Measurements from ENCODE around the gene COL15A1.

DNA sequence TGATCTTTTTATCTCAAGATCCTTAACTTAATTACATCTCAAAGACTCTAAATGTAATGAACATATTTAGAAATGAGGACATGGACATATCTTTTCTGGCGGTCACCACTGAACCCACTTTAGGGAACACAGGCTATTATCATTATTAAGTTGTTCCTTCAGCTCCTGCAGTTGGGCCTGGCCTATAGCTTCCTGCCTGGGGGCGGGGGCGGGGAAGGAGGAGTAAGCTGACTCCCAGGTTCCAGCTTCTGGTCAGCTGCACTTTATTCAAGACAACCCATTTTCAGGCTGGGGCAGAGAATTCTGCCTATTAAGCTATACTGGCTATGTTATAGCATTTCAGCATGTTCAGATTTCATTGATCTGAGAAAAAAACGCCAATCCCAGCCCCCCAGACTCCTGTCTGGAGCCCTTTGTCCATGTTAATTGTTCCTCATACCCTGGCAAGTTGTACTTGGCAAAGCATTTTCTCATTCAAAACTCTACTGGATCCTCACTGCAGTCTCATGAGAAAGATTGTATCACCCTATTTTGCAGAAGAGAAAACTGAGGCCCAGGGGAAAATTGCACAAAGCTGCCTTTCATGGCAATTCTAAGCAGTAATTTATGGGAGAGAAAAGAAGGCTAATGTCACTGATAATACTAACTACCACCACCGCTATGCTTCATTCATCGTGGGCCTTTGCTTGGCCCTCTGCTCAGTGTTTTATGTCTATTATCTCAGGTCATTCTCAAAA is 25.1 kb downstream of the COL15A1 start:
- TF ChIP-seq, protein P1, sequence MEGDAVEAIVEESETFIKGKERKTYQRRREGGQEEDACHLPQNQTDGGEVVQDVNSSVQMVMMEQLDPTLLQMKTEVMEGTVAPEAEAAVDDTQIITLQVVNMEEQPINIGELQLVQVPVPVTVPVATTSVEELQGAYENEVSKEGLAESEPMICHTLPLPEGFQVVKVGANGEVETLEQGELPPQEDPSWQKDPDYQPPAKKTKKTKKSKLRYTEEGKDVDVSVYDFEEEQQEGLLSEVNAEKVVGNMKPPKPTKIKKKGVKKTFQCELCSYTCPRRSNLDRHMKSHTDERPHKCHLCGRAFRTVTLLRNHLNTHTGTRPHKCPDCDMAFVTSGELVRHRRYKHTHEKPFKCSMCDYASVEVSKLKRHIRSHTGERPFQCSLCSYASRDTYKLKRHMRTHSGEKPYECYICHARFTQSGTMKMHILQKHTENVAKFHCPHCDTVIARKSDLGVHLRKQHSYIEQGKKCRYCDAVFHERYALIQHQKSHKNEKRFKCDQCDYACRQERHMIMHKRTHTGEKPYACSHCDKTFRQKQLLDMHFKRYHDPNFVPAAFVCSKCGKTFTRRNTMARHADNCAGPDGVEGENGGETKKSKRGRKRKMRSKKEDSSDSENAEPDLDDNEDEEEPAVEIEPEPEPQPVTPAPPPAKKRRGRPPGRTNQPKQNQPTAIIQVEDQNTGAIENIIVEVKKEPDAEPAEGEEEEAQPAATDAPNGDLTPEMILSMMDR (IDR thresholded peaks at IDR 0.05), result no peak
- no peak for TF ChIP-seq ZFX (IDR thresholded peaks at IDR 0.05; ENCODE audit: borderline replicate concordance)
